Panc1 (cell line): ENCODE measurements around the gene RABEP2.

Source experiments
- CTCF ChIP-seq: fragments of 450-650 bp; IDR thresholded peaks from 2 replicates; pipeline ENCODE4 v1.5.1; 2017; ENCODE audit warnings: mild to moderate bottlenecking
- POLR2AphosphoS5 ChIP-seq: IDR thresholded peaks from 2 replicates; pipeline ENCODE4 v1.6.1; 2012; ENCODE audit warnings: mild to moderate bottlenecking, low read depth, low read length, moderate library complexity
- SIN3A ChIP-seq: IDR thresholded peaks from 2 replicates; pipeline ENCODE4 v1.6.1; 2012; ENCODE audit warnings: low read depth, mild to moderate bottlenecking, low read length, moderate library complexity, borderline replicate concordance; ENCODE audit not compliant: insufficient read depth
- TCF7L2 ChIP-seq: IDR thresholded peaks from 2 replicates; pipeline ENCODE4 v1.6.1; 2011; ENCODE audit warnings: mild to moderate bottlenecking, low read depth, low read length, inconsistent platforms

DNA sequence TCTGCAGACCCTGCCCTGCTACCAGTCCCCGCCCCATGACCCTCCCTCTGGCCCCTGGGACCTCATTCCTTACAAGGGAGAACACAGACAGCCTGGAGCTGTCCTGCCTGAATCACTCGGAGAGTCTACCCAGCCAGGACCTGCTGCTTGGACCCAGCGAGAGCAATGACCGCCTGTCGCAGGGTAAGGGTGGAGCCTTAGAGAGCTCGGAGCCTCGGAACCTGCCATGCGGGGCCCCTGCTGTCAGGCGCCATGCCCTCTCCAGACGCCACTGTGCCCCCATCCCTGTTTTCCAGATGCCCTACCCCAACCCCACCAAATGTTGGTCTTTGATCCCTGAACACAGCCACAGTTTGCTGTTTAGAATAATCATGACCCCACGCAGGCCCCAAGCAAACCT is 55.8 kb downstream of the RABEP2 start:
- TF ChIP-seq CTCF (no peak), SIN3A (no peak), TCF7L2 (no peak), POLR2AphosphoS5 (no peak)
